Vagina (tissue), 2 donors: ENCODE measurements around the gene ITIH6. TPM values are rescaled to one million over a fixed set of nuclear protein-coding genes. Genes with fewer than 3 reads are reported as not detected.
"Not testable (repeated sequence)": the region's sequence is repeated elsewhere in the genome, so short reads cannot be mapped to it uniquely, and the experiment has no call there.

ENCODE experiments used
- DNase-seq, 2 donors: peaks; one replicate each; pipeline ENCODE4 v3.0.0-alpha.2; 2017; ENCODE audit errors: extremely low spot score in 2 of 2
- H3K27ac ChIP-seq: fragments of 200-600 bp; sonication (generic); one replicate; pipeline ENCODE4 v1.5.1; 2019
- H3K27me3 ChIP-seq: fragments of 200-600 bp; sonication (generic); one replicate; pipeline ENCODE4 v1.5.1; 2019
- H3K36me3 ChIP-seq, 2 donors: fragments of 200-600 bp; sonication (generic); one replicate each; pipeline ENCODE4 v1.5.1; 2017 to 2019
- H3K4me1 ChIP-seq: fragments of 200-600 bp; sonication (generic); one replicate; pipeline ENCODE4 v1.5.1; 2019
- H3K4me3 ChIP-seq, 2 donors: fragments of 200-600 bp; sonication (generic); 1 replicate in 1 of 2; 2 replicates in 1 of 2; pipeline ENCODE4 v1.5.1; 2016 to 2019
- H3K9me3 ChIP-seq: fragments of 200-600 bp; sonication (generic); one replicate; pipeline ENCODE4 v1.5.1; 2019
- POLR2A ChIP-seq, 2 donors: fragments of 450-650 bp; IDR thresholded peaks; one replicate each; pipeline ENCODE4 v1.6.1; 2017; ENCODE audit warnings: antibody characterized with exemption in 2 of 2, mild to moderate bottlenecking in 2 of 2, moderate library complexity in 2 of 2
- POLR2AphosphoS5 ChIP-seq, 2 donors: sonication (generic); formaldehyde crosslinking; IDR thresholded peaks; one replicate each; pipeline ENCODE4 v1.9.0; 2017; ENCODE audit warnings: antibody characterized with exemption in 2 of 2, mild to moderate bottlenecking in 2 of 2, low read depth in 1 of 2; ENCODE audit not compliant: insufficient read depth in 1 of 2
- intact Hi-C: fragments of 100-400 bp; cut with DNase I; formaldehyde crosslinking; loops from one replicate; pipeline ENCODE4 v1.15.1; 2023
- total RNA-seq: library from RNA; depleted of rRNA; stranded (reverse); fragments of >200 nt; gene quantifications from one replicate; pipeline ENCODE4 v1.2.3, GENCODE V29; 2016
- TF ChIP-seq, protein P1 (sequence below), 3 experiments: fragments of 450-650 bp in 2 of 3; fragments of 200-600 bp in 1 of 3; sonication (generic) in 1 of 3; IDR thresholded peaks; one replicate each; pipeline ENCODE4 v1.5.1; 2017 to 2019; ENCODE audit warnings: antibody characterized with exemption in 3 of 3, mild to moderate bottlenecking in 2 of 3, moderate library complexity in 2 of 3

ITIH6 gene
- total RNA-seq, 1 donor from 2014 or later: not detected

- intact Hi-C loops: no loop called here
- H3K4me3 ChIP-seq: no peak overlapping the region
- H3K4me1 ChIP-seq: no peaks in the 10 kb centered on the region
- no peaks in the 10 kb centered on the region for H3K9me3 ChIP-seq
- no peak for DNase-seq
- TF ChIP-seq POLR2AphosphoS5 (IDR thresholded peaks at IDR 0.05; ENCODE audit: insufficient read depth in 1 of 2, low read depth in 1 of 2): no peak
- TF ChIP-seq, protein P1, sequence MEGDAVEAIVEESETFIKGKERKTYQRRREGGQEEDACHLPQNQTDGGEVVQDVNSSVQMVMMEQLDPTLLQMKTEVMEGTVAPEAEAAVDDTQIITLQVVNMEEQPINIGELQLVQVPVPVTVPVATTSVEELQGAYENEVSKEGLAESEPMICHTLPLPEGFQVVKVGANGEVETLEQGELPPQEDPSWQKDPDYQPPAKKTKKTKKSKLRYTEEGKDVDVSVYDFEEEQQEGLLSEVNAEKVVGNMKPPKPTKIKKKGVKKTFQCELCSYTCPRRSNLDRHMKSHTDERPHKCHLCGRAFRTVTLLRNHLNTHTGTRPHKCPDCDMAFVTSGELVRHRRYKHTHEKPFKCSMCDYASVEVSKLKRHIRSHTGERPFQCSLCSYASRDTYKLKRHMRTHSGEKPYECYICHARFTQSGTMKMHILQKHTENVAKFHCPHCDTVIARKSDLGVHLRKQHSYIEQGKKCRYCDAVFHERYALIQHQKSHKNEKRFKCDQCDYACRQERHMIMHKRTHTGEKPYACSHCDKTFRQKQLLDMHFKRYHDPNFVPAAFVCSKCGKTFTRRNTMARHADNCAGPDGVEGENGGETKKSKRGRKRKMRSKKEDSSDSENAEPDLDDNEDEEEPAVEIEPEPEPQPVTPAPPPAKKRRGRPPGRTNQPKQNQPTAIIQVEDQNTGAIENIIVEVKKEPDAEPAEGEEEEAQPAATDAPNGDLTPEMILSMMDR (IDR thresholded peaks at IDR 0.05): no peak
- TF ChIP-seq POLR2A (IDR thresholded peaks at IDR 0.05): no peak
- H3K27me3 ChIP-seq: no peaks in the 10 kb centered on the region
- H3K36me3 ChIP-seq: no peaks in the 10 kb centered on the region
- H3K27ac ChIP-seq: no peak overlapping the region
Measured at GRCh38 chrX:54776987-54777672, 20.9 kb downstream of the ITIH6 start.

GRCh38 chrX:54776061-54776460 lies 22.0 kb downstream of the ITIH6 start:
- Histone ChIP-seq H3K36me3 (no peaks in the 10 kb centered on the region), H3K4me1 (no peaks in the 10 kb centered on the region), H3K27me3 (no peaks in the 10 kb centered on the region), H3K27ac (no peak overlapping the region), H3K9me3 (no peaks in the 10 kb centered on the region), H3K4me3 (no peak overlapping the region)
- no peak for DNase-seq
- intact Hi-C loops: no loop called here
- TF ChIP-seq POLR2A (IDR thresholded peaks at IDR 0.05) (no peak), POLR2AphosphoS5 (IDR thresholded peaks at IDR 0.05; ENCODE audit: insufficient read depth in 1 of 2, low read depth in 1 of 2) (no peak)
- TF ChIP-seq, protein P1 (IDR thresholded peaks at IDR 0.05): no peak

GRCh38 chrX:54774391-54775094 lies 23.5 kb downstream of the ITIH6 start:
- H3K27ac ChIP-seq, intact Hi-C loops, H3K36me3 ChIP-seq, H3K9me3 ChIP-seq, H3K27me3 ChIP-seq, H3K4me1 ChIP-seq, H3K4me3 ChIP-seq: not testable (repeated sequence)
- DNase-seq: peak in 1 of 2 donors; percentile 86

- H3K27me3 ChIP-seq: no peaks in the 10 kb centered on the region
- intact Hi-C loops: no loop called here
- TF ChIP-seq POLR2AphosphoS5 (IDR thresholded peaks at IDR 0.05; ENCODE audit: insufficient read depth in 1 of 2, low read depth in 1 of 2): no peak
- no peak for TF ChIP-seq POLR2A (IDR thresholded peaks at IDR 0.05)
- TF ChIP-seq, protein P1 (IDR thresholded peaks at IDR 0.05): no peak
- peak in 1 of 2 donors; percentile 67 for DNase-seq
- H3K4me3 ChIP-seq: no peak overlapping the region
- no peak overlapping the region for H3K27ac ChIP-seq
- H3K4me1 ChIP-seq: no peaks in the 10 kb centered on the region
- H3K9me3 ChIP-seq: no peaks in the 10 kb centered on the region
- no peaks in the 10 kb centered on the region for H3K36me3 ChIP-seq
Measured at GRCh38 chrX:54758114-54759055, 39.7 kb downstream of the ITIH6 start.

DNA sequence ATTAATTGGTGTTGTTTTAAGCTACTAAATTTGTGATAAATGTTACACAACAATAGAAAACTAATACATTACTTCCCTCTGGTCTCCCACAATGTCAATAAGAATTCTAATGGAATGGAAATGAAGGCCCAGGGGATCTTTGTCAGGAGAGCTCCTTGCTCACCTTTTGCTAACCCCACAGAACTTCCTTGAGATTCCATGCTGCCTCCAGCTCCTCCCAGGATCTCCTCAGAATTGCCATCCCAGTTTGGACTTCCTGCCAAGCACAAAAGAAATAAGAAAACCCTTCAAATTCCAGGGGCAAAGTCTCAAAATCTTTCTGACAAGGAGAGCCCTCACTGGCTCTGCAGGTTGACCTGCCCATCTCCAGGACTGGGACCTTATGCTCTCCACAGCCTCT lies 43.2 kb downstream of the ITIH6 start:
- TF ChIP-seq POLR2A (IDR thresholded peaks at IDR 0.05): no peak
- no peak for TF ChIP-seq POLR2AphosphoS5 (IDR thresholded peaks at IDR 0.05; ENCODE audit: insufficient read depth in 1 of 2, low read depth in 1 of 2)
- TF ChIP-seq, protein P1 (IDR thresholded peaks at IDR 0.05): no peak
- Histone ChIP-seq H3K27me3 (no peaks in the 10 kb centered on the region), H3K27ac (no peak overlapping the region), H3K4me3 (no peak overlapping the region), H3K36me3 (no peaks in the 10 kb centered on the region), H3K4me1 (no peaks in the 10 kb centered on the region), H3K9me3 (no peaks in the 10 kb centered on the region)
- peak in 1 of 2 donors; percentile 22 for DNase-seq
- intact Hi-C loops: no loop called here
